DOHH2 (cell line): ENCODE results near the gene MPND.
"Not testable (repeated sequence)": the region's sequence is repeated elsewhere in the genome, so short reads cannot be mapped to it uniquely, and the experiment has no call there.

Experiments used
- H3F3A ChIP-seq: fragments of 200-600 bp; sonication (generic), shearing (Covaris generic); 2 replicates; pipeline ENCODE4 v1.6.0; 2016; ENCODE audit warnings: antibody characterized with exemption, mild to moderate bottlenecking; ENCODE audit not compliant: control insufficient read depth, insufficient read depth
- H3K27ac ChIP-seq: fragments of 200-600 bp; sonication (generic); 2 replicates; pipeline ENCODE4 v1.5.1; 2014; ENCODE audit warnings: low read depth, mild to moderate bottlenecking, low read length, moderate library complexity
- H3K27me3 ChIP-seq: fragments of 200-600 bp; sonication (generic); 2 replicates; pipeline ENCODE4 v1.6.1; 2014; ENCODE audit warnings: mild to moderate bottlenecking, low read length, mixed read lengths; ENCODE audit not compliant: control insufficient read depth
- H3K36me3 ChIP-seq: fragments of 200-600 bp; sonication (generic); 2 replicates; pipeline ENCODE4 v1.6.1; 2014; ENCODE audit warnings: mild to moderate bottlenecking, low read length, moderate library complexity, mixed read lengths; ENCODE audit not compliant: control insufficient read depth
- H3K4me1 ChIP-seq: fragments of 200-600 bp; sonication (generic); 2 replicates; pipeline ENCODE4 v1.6.1; 2014; ENCODE audit warnings: mild to moderate bottlenecking, low read length, mixed read lengths; ENCODE audit not compliant: control insufficient read depth
- H3K4me2 ChIP-seq: fragments of 200-600 bp; sonication (generic); 2 replicates; pipeline ENCODE4 v1.6.0; 2014; ENCODE audit warnings: mild to moderate bottlenecking, low read length, moderate library complexity
- H3K4me3 ChIP-seq: fragments of 200-600 bp; sonication (generic); 2 replicates; pipeline ENCODE4 v1.5.1; 2014; ENCODE audit warnings: mild to moderate bottlenecking, low read length, mixed read lengths
- H3K79me2 ChIP-seq: fragments of 200-600 bp; sonication (generic); 2 replicates; pipeline ENCODE4 v1.6.1; 2014; ENCODE audit warnings: mild to moderate bottlenecking, low read length, mixed read lengths; ENCODE audit not compliant: control insufficient read depth
- H3K9me2 ChIP-seq: fragments of 200-600 bp; sonication (generic); replicated peaks from 2 replicates; pipeline ENCODE4 v1.6.1; 2014; ENCODE audit warnings: mild to moderate bottlenecking, low read length, mixed read lengths; ENCODE audit not compliant: control insufficient read depth
- H3K9me3 ChIP-seq: fragments of 200-600 bp; sonication (generic); 2 replicates; pipeline ENCODE4 v1.6.1; 2014; ENCODE audit warnings: antibody characterized with exemption, low read length, mixed read lengths; ENCODE audit not compliant: control insufficient read depth, insufficient read depth
- H4K20me1 ChIP-seq: fragments of 200-600 bp; sonication (generic); 2 replicates; pipeline ENCODE4 v1.6.0; 2014; ENCODE audit warnings: low read depth, mild to moderate bottlenecking, antibody characterized with exemption, low read length, moderate library complexity; ENCODE audit not compliant: control insufficient read depth, insufficient read depth
- CTCF ChIP-seq: fragments of 200-600 bp; sonication (generic); IDR thresholded peaks from one replicate; pipeline ENCODE4 v1.5.1; 2014; ENCODE audit warnings: antibody characterized with exemption, mild to moderate bottlenecking, low read depth, low read length; ENCODE audit not compliant: poor library complexity, severe bottlenecking
- EZH2phosphoT487 ChIP-seq: fragments of 200-600 bp; sonication (generic); IDR thresholded peaks from 2 replicates; pipeline ENCODE4 v1.6.1; 2017; ENCODE audit warnings: borderline replicate concordance, mild to moderate bottlenecking, antibody characterized with exemption, low read length, moderate library complexity, mixed read lengths

The MPND gene

GRCh38 chr19:4327877-4328242 lies 15.5 kb upstream of the MPND start:
- H3K4me1 ChIP-seq, result no peaks in the 10 kb centered on the region
- no peaks in the 10 kb centered on the region for H3F3A ChIP-seq
- TF ChIP-seq CTCF (no peak), EZH2phosphoT487 (no peak)
- no peaks in the 10 kb centered on the region for H3K9me2 ChIP-seq
- no peak overlapping the region for H3K4me2 ChIP-seq
- H4K20me1 ChIP-seq, result no peaks in the 10 kb centered on the region
- no peak overlapping the region for H3K4me3 ChIP-seq
- H3K36me3 ChIP-seq, result no peaks in the 10 kb centered on the region
- H3K79me2 ChIP-seq, result no peaks in the 10 kb centered on the region
- no peaks in the 10 kb centered on the region for H3K27me3 ChIP-seq
- H3K27ac ChIP-seq, result no peak overlapping the region
- no peaks in the 10 kb centered on the region for H3K9me3 ChIP-seq

DNA sequence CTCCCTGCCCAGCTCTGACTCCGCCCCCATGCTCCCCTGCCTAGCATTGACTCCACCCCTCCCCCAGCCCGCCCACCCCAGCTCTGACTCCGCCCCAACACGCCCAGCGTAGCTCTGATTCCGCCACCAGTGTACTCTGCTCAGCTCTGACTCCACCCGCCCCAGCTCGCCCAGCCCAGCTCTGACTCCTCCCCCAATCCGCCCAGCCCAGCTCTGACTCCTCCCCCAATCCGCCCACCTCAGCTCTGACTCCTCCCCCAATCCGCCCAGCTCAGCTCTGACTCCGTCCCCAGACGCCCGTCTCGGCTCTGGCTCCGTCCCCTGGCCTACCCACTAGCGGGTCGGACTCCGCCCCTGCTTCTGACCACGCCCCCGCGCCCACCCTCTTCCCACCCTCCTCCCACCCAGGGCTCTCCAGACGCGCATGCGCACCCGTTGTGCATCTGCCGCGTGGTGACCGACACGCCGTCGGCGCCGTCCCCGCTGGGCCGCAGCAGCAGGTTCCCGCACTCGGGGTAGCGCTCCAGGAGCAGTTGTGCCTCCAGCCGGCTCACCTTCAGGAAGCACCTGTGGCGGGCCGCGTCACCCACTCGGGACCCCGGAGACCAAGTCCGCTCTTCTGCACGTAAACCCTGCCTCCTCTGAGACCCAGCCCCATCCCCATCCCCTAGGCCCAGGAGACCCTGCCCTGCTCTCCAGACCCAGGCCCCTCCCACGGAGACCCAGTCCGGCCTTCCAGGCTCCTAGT lies 14.9 kb upstream of the MPND start:
- H3K27me3 ChIP-seq, result no peaks in the 10 kb centered on the region
- TF ChIP-seq CTCF (no peak), EZH2phosphoT487 (no peak)
- H3K4me3 ChIP-seq, result no peak overlapping the region
- H3K4me1 ChIP-seq, result no peaks in the 10 kb centered on the region
- H4K20me1 ChIP-seq, result no peaks in the 10 kb centered on the region
- no peaks in the 10 kb centered on the region for H3F3A ChIP-seq
- H3K9me3 ChIP-seq, result no peaks in the 10 kb centered on the region
- H3K9me2 ChIP-seq, result no peaks in the 10 kb centered on the region
- no peak overlapping the region for H3K4me2 ChIP-seq
- no peak overlapping the region for H3K27ac ChIP-seq
- no peaks in the 10 kb centered on the region for H3K36me3 ChIP-seq
- no peaks in the 10 kb centered on the region for H3K79me2 ChIP-seq

GRCh38 chr19:4328991-4329681 lies 14.2 kb upstream of the MPND start:
- not testable (repeated sequence) for H3K9me3 ChIP-seq, H3K4me1 ChIP-seq, H4K20me1 ChIP-seq, H3K27me3 ChIP-seq, H3F3A ChIP-seq, H3K79me2 ChIP-seq, H3K36me3 ChIP-seq, H3K4me3 ChIP-seq, H3K4me2 ChIP-seq, H3K27ac ChIP-seq, H3K9me2 ChIP-seq

DNA sequence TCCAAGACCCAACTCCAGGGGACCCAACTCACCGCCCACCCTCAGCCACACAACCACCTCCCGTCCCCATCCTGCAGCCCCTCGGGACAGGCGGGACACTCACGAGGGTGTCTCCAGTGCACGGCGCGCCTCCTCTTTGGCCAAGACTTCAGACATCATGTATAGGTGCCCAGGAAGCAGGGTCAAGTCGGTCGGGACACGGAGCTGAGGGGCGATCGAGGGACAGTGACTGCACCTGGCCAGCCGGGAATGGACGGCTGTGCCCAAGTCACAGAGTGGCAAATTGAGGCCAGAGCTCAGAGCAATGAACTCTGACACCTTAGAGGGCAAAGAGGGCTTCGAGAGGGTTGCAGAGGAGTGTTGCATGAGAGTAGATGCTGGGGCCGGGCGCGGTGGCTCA lies 13.5 kb upstream of the MPND start:
- Histone ChIP-seq H3K36me3 (no peaks in the 10 kb centered on the region), H3K4me2 (no peak overlapping the region), H3K9me2 (no peaks in the 10 kb centered on the region), H3K9me3 (no peaks in the 10 kb centered on the region), H3F3A (no peaks in the 10 kb centered on the region), H3K79me2 (no peaks in the 10 kb centered on the region), H3K4me3 (no peak overlapping the region), H3K4me1 (no peaks in the 10 kb centered on the region), H4K20me1 (no peaks in the 10 kb centered on the region), H3K27me3 (no peaks in the 10 kb centered on the region), H3K27ac (no peak overlapping the region)
- no peak for TF ChIP-seq CTCF
